DND-41 (cell line): Measurements from ENCODE around the gene CLDND1.

Experiments used
- CTCF ChIP-seq: IDR thresholded peaks from 2 replicates; pipeline ENCODE4 v1.5.1; 2012; ENCODE audit warnings: borderline replicate concordance, low read length, moderate library complexity, mild to moderate bottlenecking; ENCODE audit not compliant: poor library complexity, severe bottlenecking; ENCODE audit errors: extremely low read depth
- EZH2 ChIP-seq: IDR thresholded peaks from 3 replicates; pipeline ENCODE4 v1.6.1; 2012; ENCODE audit warnings: borderline replicate concordance, low read depth, mild to moderate bottlenecking, moderate library complexity, low read length, inconsistent platforms; ENCODE audit not compliant: severe bottlenecking

DNA sequence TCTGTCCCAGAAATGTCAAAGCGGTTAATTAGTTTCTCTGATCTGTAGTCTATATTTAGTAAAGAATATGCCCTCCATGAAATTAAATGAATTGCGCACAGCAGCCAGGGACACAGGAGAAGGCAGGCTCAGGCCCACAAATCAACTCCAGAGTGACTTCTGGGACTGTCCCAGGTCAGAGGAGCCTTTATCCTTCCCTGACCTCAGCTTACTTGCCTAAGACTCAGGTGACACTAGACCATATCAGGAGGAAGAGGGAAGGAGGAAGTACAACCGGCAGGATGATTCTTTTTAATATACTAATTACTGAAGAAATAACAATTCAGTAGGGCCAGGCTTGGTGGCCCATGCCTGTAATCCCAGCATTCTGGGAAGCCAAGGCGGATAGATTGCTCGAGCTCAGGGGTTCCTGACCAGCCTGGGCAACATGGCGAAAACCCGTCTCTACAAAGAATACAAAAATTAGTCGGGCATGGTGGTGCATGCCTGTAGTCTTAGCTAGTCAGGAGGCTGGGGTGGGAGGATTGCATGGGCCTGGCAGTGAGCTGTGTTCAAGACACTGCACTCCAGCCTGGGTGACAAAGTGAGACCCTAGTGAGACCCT lies 7.3 kb upstream of the CLDND1 start:
- TF ChIP-seq CTCF = no peak
- no peak for TF ChIP-seq EZH2
